Nephron (organoid): ENCODE data around the gene UGT2B17.

Source experiments
- H3K27ac Mint-ChIP-seq, 3 experiments: 2 replicates each; pipeline ENCODE4 v1.8.0; 2020; ENCODE audit warnings: mixed read lengths in 3 of 3, mild to moderate bottlenecking in 2 of 3, moderate library complexity in 1 of 3
- H3K27me3 Mint-ChIP-seq: 2 replicates; pipeline ENCODE4 v1.8.0; 2021; ENCODE audit warnings: low read depth, mild to moderate bottlenecking, moderate library complexity, mixed read lengths
- H3K36me3 Mint-ChIP-seq: 2 replicates; pipeline ENCODE4 v1.8.0; 2020; ENCODE audit warnings: low read depth, mixed read lengths
- H3K4me1 Mint-ChIP-seq: 2 replicates; pipeline ENCODE4 v1.8.0; 2020; ENCODE audit warnings: mixed read lengths
- H3K4me3 Mint-ChIP-seq, 3 experiments: 2 replicates each; pipeline ENCODE4 v1.8.0; 2020; ENCODE audit warnings: mild to moderate bottlenecking in 3 of 3, mixed read lengths in 3 of 3, moderate library complexity in 2 of 3
- H3K9me3 Mint-ChIP-seq: 2 replicates; pipeline ENCODE4 v1.8.0; 2020; ENCODE audit warnings: mixed read lengths
- TF ChIP-seq, protein P1 (sequence below), 3 experiments: fragments of 200-600 bp; sonication (generic); IDR thresholded peaks; one replicate each; pipeline ENCODE4 v1.5.0; 2021; ENCODE audit warnings: antibody characterized with exemption in 3 of 3; ENCODE audit not compliant: unreplicated experiment in 3 of 3

UGT2B17 gene

GRCh38 chr4:68606240-68606639 lies 30.1 kb upstream of the UGT2B17 start:
- TF ChIP-seq, protein P1, sequence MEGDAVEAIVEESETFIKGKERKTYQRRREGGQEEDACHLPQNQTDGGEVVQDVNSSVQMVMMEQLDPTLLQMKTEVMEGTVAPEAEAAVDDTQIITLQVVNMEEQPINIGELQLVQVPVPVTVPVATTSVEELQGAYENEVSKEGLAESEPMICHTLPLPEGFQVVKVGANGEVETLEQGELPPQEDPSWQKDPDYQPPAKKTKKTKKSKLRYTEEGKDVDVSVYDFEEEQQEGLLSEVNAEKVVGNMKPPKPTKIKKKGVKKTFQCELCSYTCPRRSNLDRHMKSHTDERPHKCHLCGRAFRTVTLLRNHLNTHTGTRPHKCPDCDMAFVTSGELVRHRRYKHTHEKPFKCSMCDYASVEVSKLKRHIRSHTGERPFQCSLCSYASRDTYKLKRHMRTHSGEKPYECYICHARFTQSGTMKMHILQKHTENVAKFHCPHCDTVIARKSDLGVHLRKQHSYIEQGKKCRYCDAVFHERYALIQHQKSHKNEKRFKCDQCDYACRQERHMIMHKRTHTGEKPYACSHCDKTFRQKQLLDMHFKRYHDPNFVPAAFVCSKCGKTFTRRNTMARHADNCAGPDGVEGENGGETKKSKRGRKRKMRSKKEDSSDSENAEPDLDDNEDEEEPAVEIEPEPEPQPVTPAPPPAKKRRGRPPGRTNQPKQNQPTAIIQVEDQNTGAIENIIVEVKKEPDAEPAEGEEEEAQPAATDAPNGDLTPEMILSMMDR (IDR thresholded peaks at IDR 0.05; ENCODE audit: unreplicated experiment in 3 of 3), result no peak
- H3K36me3 Mint-ChIP-seq, result no peaks in the 10 kb centered on the region
- H3K4me3 Mint-ChIP-seq, result no peak overlapping the region
- H3K27me3 Mint-ChIP-seq, result peaks cover 6% of the 10 kb centered on the region
- H3K4me1 Mint-ChIP-seq, result no peaks in the 10 kb centered on the region
- H3K9me3 Mint-ChIP-seq, result no peaks in the 10 kb centered on the region
- no peak overlapping the region for H3K27ac Mint-ChIP-seq

DNA sequence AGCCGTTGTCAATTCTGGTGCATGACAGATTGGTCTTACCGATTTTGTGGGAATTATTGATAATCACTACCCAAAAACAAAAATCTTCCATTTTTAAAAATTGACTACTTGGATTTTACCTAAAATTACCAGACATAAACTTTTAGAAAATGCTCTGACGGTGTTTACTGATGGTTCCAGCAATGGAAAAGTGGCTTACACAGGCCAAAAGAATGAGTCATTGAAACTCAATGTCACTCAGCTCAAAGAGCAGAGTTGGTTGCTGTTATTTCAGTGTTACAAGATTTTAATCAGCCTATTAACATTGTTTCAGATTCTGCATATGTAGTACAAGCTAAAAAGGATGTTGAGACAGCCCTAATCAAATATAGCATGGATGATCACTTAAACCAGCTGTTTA lies 23.0 kb upstream of the UGT2B17 start:
- Mint-ChIP-seq H3K9me3 (no peaks in the 10 kb centered on the region), H3K27me3 (peaks cover 6% of the 10 kb centered on the region), H3K4me3 (no peak overlapping the region), H3K27ac (no peak overlapping the region), H3K36me3 (no peaks in the 10 kb centered on the region), H3K4me1 (peaks cover 20% of the 10 kb centered on the region)
- TF ChIP-seq, protein P1 (IDR thresholded peaks at IDR 0.05; ENCODE audit: unreplicated experiment in 3 of 3), result no peak

GRCh38 chr4:68597482-68597881 lies 21.4 kb upstream of the UGT2B17 start:
- Mint-ChIP-seq H3K27ac (no peak overlapping the region), H3K4me1 (peaks cover 20% of the 10 kb centered on the region), H3K4me3 (no peak overlapping the region), H3K36me3 (no peaks in the 10 kb centered on the region), H3K27me3 (no peaks in the 10 kb centered on the region), H3K9me3 (no peaks in the 10 kb centered on the region)
- TF ChIP-seq, protein P1 (IDR thresholded peaks at IDR 0.05; ENCODE audit: unreplicated experiment in 3 of 3), result no peak

GRCh38 chr4:68594678-68595077 lies 18.6 kb upstream of the UGT2B17 start:
- H3K4me3 Mint-ChIP-seq, result no peak overlapping the region
- peaks cover 11% of the 10 kb centered on the region for H3K4me1 Mint-ChIP-seq
- H3K9me3 Mint-ChIP-seq, result no peaks in the 10 kb centered on the region
- TF ChIP-seq, protein P1 (IDR thresholded peaks at IDR 0.05; ENCODE audit: unreplicated experiment in 3 of 3), result no peak
- H3K36me3 Mint-ChIP-seq, result no peaks in the 10 kb centered on the region
- no peaks in the 10 kb centered on the region for H3K27me3 Mint-ChIP-seq
- no peak overlapping the region for H3K27ac Mint-ChIP-seq

- H3K9me3 Mint-ChIP-seq, result no peaks in the 10 kb centered on the region
- H3K27ac Mint-ChIP-seq, result no peak overlapping the region
- no peaks in the 10 kb centered on the region for H3K4me1 Mint-ChIP-seq
- no peak overlapping the region for H3K4me3 Mint-ChIP-seq
- H3K36me3 Mint-ChIP-seq, result no peaks in the 10 kb centered on the region
- TF ChIP-seq, protein P1 (IDR thresholded peaks at IDR 0.05; ENCODE audit: unreplicated experiment in 3 of 3), result no peak
- no peaks in the 10 kb centered on the region for H3K27me3 Mint-ChIP-seq
Observed at GRCh38 chr4:68593112-68593511, 17.0 kb upstream of the UGT2B17 start.

DNA sequence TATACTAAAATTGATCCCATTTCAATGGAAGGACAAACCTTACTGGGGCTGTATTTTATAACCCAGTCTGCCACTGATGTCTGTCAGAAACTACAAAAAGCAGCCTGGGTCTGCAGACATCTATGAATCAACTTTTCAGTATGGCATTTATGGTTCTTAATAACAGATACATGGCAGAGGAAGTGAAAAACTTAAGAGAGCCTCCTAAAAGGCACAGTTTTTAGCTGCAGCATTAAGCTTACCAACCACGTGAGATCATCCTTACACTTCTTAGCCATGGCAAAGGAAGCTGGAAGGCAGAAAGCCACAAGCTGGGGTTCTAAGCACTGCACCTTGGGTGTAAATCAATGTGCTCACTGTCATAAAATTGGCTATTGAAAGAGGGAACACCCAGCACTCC lies 16.6 kb upstream of the UGT2B17 start:
- H3K27me3 Mint-ChIP-seq, result no peaks in the 10 kb centered on the region
- no peaks in the 10 kb centered on the region for H3K9me3 Mint-ChIP-seq
- TF ChIP-seq, protein P1 (IDR thresholded peaks at IDR 0.05; ENCODE audit: unreplicated experiment in 3 of 3), result no peak
- no peak overlapping the region for H3K4me3 Mint-ChIP-seq
- H3K27ac Mint-ChIP-seq, result no peak overlapping the region
- no peaks in the 10 kb centered on the region for H3K36me3 Mint-ChIP-seq
- no peaks in the 10 kb centered on the region for H3K4me1 Mint-ChIP-seq
